ENCODE measurements around the gene C16orf95. TPM values are rescaled to one million over a fixed set of nuclear protein-coding genes. Genes with fewer than 3 reads are reported as not detected.

The C16orf95 gene
- total RNA-seq, 1 donor from 2014 or later = 6.9 TPM

- peaks cover 17% of the 10 kb centered on the region for H3K36me3 Mint-ChIP-seq (ENCODE audit: low read depth)
- H3K4me1 Mint-ChIP-seq (ENCODE audit: low read depth) = peaks cover 6% of the 10 kb centered on the region
- peak; percentile 86 for DNase-seq (ENCODE audit: low spot score)
- H3K27ac Mint-ChIP-seq (ENCODE audit: unreplicated experiment) = no peak overlapping the region
- no peaks in the 10 kb centered on the region for H3K27me3 Mint-ChIP-seq (ENCODE audit: low read depth)
- no peak for TF ChIP-seq CTCF (IDR thresholded peaks at IDR 0.05)
- H3K9me3 Mint-ChIP-seq (ENCODE audit: low read depth) = no peaks in the 10 kb centered on the region
- no peak overlapping the region for H3K4me3 Mint-ChIP-seq (ENCODE audit: unreplicated experiment)
Observed at GRCh38 chr16:87333101-87333500, 15.9 kb upstream of the C16orf95 start.

- H3K27me3 Mint-ChIP-seq (ENCODE audit: low read depth) = no peaks in the 10 kb centered on the region
- no peak overlapping the region for H3K27ac Mint-ChIP-seq (ENCODE audit: unreplicated experiment)
- DNase-seq (ENCODE audit: low spot score) = peak; percentile 77
- TF ChIP-seq CTCF (IDR thresholded peaks at IDR 0.05) = no peak
- H3K4me1 Mint-ChIP-seq (ENCODE audit: low read depth) = peaks cover 6% of the 10 kb centered on the region
- no peaks in the 10 kb centered on the region for H3K9me3 Mint-ChIP-seq (ENCODE audit: low read depth)
- peaks cover 16% of the 10 kb centered on the region for H3K36me3 Mint-ChIP-seq (ENCODE audit: low read depth)
- H3K4me3 Mint-ChIP-seq (ENCODE audit: unreplicated experiment) = no peak overlapping the region
Observed at GRCh38 chr16:87332150-87332549, 15.0 kb upstream of the C16orf95 start.

- Mint-ChIP-seq H3K4me3 (ENCODE audit: unreplicated experiment) (no peak overlapping the region), H3K4me1 (ENCODE audit: low read depth) (peaks cover 6% of the 10 kb centered on the region), H3K9me3 (ENCODE audit: low read depth) (no peaks in the 10 kb centered on the region), H3K27me3 (ENCODE audit: low read depth) (no peaks in the 10 kb centered on the region), H3K27ac (ENCODE audit: unreplicated experiment) (no peak overlapping the region), H3K36me3 (ENCODE audit: low read depth) (peaks cover 15% of the 10 kb centered on the region)
- no peak for TF ChIP-seq CTCF (IDR thresholded peaks at IDR 0.05)
- DNase-seq (ENCODE audit: low spot score) = peak; percentile 88
Observed at GRCh38 chr16:87331241-87331801, 14.1 kb upstream of the C16orf95 start.

- Mint-ChIP-seq H3K36me3 (ENCODE audit: low read depth) (peaks cover 13% of the 10 kb centered on the region), H3K4me1 (ENCODE audit: low read depth) (peaks cover 6% of the 10 kb centered on the region), H3K27me3 (ENCODE audit: low read depth) (no peaks in the 10 kb centered on the region), H3K27ac (ENCODE audit: unreplicated experiment) (no peak overlapping the region), H3K4me3 (ENCODE audit: unreplicated experiment) (no peak overlapping the region), H3K9me3 (ENCODE audit: low read depth) (no peaks in the 10 kb centered on the region)
- no peak for TF ChIP-seq CTCF (IDR thresholded peaks at IDR 0.05)
- DNase-seq (ENCODE audit: low spot score) = no peak
Observed at GRCh38 chr16:87330646-87331045, 13.5 kb upstream of the C16orf95 start.

GRCh38 chr16:87330257-87330624 lies 13.0 kb upstream of the C16orf95 start:
- no peak overlapping the region for H3K4me3 Mint-ChIP-seq (ENCODE audit: unreplicated experiment)
- no peak overlapping the region for H3K27ac Mint-ChIP-seq (ENCODE audit: unreplicated experiment)
- DNase-seq (ENCODE audit: low spot score) = no peak
- no peaks in the 10 kb centered on the region for H3K27me3 Mint-ChIP-seq (ENCODE audit: low read depth)
- no peak for TF ChIP-seq CTCF (IDR thresholded peaks at IDR 0.05)
- H3K4me1 Mint-ChIP-seq (ENCODE audit: low read depth) = peaks cover 8% of the 10 kb centered on the region
- H3K36me3 Mint-ChIP-seq (ENCODE audit: low read depth) = peaks cover 13% of the 10 kb centered on the region
- no peaks in the 10 kb centered on the region for H3K9me3 Mint-ChIP-seq (ENCODE audit: low read depth)

All from chondrocyte (in vitro differentiated cells).